Activated T-cell treated with anti-CD3 and anti-CD28 coated beads, Interleukin-2, amount 50 U/mL, for 72 hours (primary cell): Measurements from ENCODE around the gene GPHA2. TPM values are rescaled to one million over a fixed set of nuclear protein-coding genes. Genes with fewer than 3 reads are reported as not detected.
A peak's percentile ranks its signal among the peaks of the same experiment; 100 is the strongest.

Source experiments
- ATAC-seq, 2 donors: fragments of 150-1000 bp; cut with Tn5 transposase; replicated peaks in 1 of 2; 2 replicates each; pipeline ENCODE4 v1.10.0; 2021; ENCODE audit warnings: moderate library complexity in 2 of 2, mild to moderate bottlenecking in 1 of 2
- DNase-seq, 2 donors: peaks; one replicate each; pipeline ENCODE4 v3.0.0; 2021 to 2022; ENCODE audit warnings: mixed read lengths in 1 of 2
- H3K27ac Mint-ChIP-seq: one replicate; pipeline ENCODE4 v1.8.0; 2022; ENCODE audit warnings: mild to moderate bottlenecking, moderate library complexity, mixed read lengths
- H3K27me3 Mint-ChIP-seq: one replicate; pipeline ENCODE4 v1.8.0; 2022; ENCODE audit warnings: low read depth, mixed read lengths
- H3K36me3 Mint-ChIP-seq, 2 donors: one replicate each; pipeline ENCODE4 v1.8.0; 2022; ENCODE audit warnings: mixed read lengths in 2 of 2, mild to moderate bottlenecking in 1 of 2; ENCODE audit not compliant: insufficient read depth in 2 of 2
- H3K4me1 Mint-ChIP-seq: one replicate; pipeline ENCODE4 v1.8.0; 2022; ENCODE audit warnings: low read depth, mixed read lengths
- H3K4me3 Mint-ChIP-seq, 2 donors: one replicate each; pipeline ENCODE4 v1.8.0; 2022; ENCODE audit warnings: mild to moderate bottlenecking in 2 of 2, mixed read lengths in 2 of 2, moderate library complexity in 2 of 2
- H3K9me3 Mint-ChIP-seq, 2 donors: one replicate each; pipeline ENCODE4 v1.8.0; 2022; ENCODE audit warnings: mixed read lengths in 2 of 2
- total RNA-seq, 2 donors: library from RNA; stranded (reverse); gene quantifications; one replicate each; pipeline ENCODE4 v1.2.3, GENCODE V29; 2022

GPHA2 gene
- total RNA-seq, 2 donors from 2014 or later, result 0.58 to 0.81 TPM

DNA sequence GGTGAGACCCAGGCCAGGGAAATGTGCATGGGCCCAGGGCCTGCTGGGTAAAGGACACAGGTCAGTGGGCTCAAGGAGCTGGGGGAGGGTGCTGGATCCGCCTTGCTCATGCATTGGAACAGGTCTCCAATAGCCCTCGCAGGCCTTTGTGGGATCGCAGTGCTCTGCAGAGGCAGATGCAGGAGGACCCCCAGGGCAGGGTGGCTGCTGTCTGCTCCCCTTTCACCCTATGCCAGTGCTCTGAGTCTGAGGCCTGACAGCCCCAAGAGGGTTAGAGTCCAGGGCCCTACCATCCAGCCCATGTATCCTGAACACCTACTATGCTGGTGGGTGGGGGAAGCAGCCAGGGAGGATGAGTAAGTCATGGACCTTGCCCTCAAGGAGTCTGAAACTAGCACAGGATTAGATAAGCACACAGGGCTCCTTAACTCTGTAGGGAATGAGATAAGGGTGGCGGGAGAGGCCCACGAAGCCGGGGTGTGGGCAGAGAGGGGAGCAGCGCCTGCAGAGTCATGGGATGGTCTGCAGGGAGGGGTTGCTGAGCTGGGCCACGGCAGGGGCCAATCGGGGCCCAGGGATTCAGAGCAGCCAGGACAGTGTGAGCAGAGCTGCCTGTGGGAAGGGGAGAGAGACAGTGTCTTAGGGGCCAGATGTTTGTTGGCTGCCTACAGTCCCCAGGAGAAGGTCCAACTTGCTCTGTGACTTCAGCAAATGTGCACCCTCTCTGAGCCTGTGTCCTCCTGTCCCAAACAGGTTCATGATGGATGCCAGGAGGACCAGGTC, 46.8 kb downstream of the GPHA2 start:
- DNase-seq (no peak), ATAC-seq (no peak)
- peaks cover 44% of the 10 kb centered on the region for H3K4me1 Mint-ChIP-seq
- no peak overlapping the region for H3K4me3 Mint-ChIP-seq
- H3K9me3 Mint-ChIP-seq, result no peaks in the 10 kb centered on the region
- H3K36me3 Mint-ChIP-seq, result no peaks in the 10 kb centered on the region
- H3K27me3 Mint-ChIP-seq, result no peaks in the 10 kb centered on the region
- H3K27ac Mint-ChIP-seq, result no peak overlapping the region

DNA sequence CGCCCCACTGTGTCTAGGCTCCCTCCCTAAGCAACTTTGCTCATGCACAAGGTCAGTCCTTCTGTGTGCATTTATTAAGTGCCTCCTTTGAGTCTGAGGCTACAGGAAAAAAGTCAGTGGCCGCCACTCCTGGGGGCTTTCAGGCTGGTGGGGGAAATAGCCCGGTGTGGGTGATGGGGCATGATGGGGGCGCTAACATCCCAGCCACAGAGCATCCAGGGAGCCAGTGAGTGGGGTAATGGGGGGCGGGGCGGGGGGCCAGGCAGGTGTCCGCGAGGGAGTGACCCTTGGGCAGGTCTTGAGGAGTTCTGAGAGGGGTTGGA, 47.3 kb downstream of the GPHA2 start:
- DNase-seq (no peak), ATAC-seq (no peak)
- H3K36me3 Mint-ChIP-seq, result no peaks in the 10 kb centered on the region
- H3K4me1 Mint-ChIP-seq, result peaks cover 49% of the 10 kb centered on the region
- no peak overlapping the region for H3K27ac Mint-ChIP-seq
- H3K4me3 Mint-ChIP-seq, result peak overlapping the region; percentile 78 to 83
- H3K27me3 Mint-ChIP-seq, result no peaks in the 10 kb centered on the region
- no peaks in the 10 kb centered on the region for H3K9me3 Mint-ChIP-seq

DNA sequence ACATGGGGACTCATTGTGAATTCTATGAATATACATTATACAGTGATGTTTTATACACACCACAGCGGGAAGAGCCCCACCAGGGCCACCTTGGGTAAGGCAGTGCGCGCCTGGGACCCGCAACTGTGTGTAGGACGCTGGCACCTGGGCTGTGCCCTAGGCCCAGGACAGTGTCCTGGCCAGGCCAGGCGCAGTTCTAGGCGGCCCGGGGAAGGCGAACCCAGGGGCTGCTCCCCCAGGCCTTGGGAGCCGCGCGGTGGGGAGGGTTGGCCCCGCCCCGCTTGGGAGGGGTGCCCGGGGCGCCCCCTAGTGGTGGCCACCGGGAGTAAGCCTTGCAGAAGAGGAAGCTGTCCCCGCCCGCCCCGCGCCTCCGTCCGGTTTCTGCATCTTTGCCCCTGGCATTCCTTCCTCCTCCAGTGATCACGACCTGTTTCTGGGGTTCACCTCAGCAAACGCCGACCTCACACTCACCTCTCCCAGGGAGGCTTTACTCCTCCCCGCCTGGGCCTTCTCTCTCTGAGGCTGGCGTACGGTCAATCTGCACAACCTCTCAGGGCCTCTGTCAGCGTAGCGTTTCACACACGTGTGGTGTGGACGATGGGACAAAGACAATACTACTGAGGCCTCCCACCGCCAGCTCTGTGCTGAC, 47.8 kb downstream of the GPHA2 start:
- no peaks in the 10 kb centered on the region for H3K36me3 Mint-ChIP-seq
- peak overlapping the region; percentile 78 to 83 for H3K4me3 Mint-ChIP-seq
- no peaks in the 10 kb centered on the region for H3K27me3 Mint-ChIP-seq
- H3K4me1 Mint-ChIP-seq, result peaks cover 54% of the 10 kb centered on the region
- peak overlapping the region; percentile 31 for H3K27ac Mint-ChIP-seq
- DNase-seq (peak; percentile 86 to 94), ATAC-seq (peak; percentile 82 to 84)
- no peaks in the 10 kb centered on the region for H3K9me3 Mint-ChIP-seq

DNA sequence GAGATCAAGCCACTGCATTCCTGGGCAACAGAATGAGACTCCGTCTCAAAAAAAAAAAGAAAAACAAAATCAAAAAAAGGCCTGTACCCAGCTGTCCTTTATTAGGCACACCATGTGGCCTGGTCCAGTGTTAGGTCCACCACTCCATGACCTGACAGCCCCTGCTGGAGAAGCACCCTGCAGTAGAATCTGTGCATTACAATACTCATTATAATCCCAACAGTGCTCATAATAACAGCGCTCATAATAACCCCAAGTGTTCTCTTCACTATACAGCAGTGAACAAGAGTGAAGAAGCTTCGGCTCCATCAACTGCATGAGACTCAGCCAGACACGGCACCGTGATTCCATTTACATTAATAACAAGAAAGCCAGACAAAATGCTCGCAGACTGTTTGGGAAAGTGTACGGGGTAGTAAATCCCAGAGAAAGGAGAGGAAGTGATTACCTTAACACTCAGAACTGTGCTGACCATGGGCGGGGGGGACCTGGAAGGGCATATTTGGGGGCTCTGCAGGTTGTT, 48.4 kb downstream of the GPHA2 start:
- H3K4me1 Mint-ChIP-seq, result peaks cover 56% of the 10 kb centered on the region
- H3K27ac Mint-ChIP-seq, result peak overlapping the region; percentile 51
- ATAC-seq (no peak), DNase-seq (no peak)
- H3K9me3 Mint-ChIP-seq, result no peaks in the 10 kb centered on the region
- peak overlapping the region; percentile 45 to 54 for H3K4me3 Mint-ChIP-seq
- no peaks in the 10 kb centered on the region for H3K27me3 Mint-ChIP-seq
- H3K36me3 Mint-ChIP-seq, result no peaks in the 10 kb centered on the region

DNA sequence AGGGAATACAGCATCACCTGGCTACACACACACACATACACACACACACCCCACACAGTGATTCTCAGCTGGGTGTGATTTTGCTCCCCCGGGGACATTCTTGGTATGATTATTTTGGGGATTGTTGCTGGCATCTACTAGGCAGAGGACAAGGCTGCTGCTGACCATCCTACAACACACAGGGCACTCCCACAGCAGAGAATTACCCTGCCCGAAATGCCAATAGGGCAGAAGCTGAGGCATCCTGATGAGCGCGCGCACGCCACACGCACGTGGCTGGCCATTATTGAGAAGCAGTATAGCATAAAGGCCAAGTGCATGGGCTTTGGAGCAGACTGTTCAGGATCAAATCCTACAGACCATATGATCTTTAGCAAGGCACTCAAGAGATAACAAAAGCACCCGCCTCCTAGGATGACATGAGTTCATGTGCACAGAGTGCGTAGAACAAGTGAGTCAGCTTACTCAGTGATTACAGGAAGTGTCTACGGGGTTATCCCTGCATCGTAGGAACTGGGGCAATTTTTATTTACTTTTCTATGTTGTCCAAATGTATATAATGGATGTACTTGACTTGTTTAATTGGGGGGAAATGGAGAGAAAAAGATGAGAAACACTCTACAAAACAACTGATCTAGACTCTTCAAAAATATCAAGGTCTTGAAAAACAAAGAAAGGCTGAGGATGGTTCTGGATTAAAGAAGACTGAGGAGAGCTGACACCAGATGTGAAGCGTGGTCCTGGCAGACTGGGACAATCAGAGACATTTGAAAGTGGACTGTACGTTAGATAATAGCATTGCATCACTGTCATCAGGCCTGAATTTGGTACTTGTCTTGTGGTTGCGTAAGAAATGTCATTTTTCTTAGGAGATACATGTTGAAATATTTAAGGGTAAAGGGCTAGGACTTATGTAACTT, 50.1 kb downstream of the GPHA2 start:
- peak; percentile 54 to 59 for DNase-seq
- Mint-ChIP-seq H3K4me3 (peak overlapping the region; percentile 60 to 95), H3K36me3 (no peaks in the 10 kb centered on the region), H3K4me1 (peaks cover 73% of the 10 kb centered on the region), H3K27me3 (no peaks in the 10 kb centered on the region), H3K27ac (peak overlapping the region; percentile 98), H3K9me3 (no peaks in the 10 kb centered on the region)
- peak; percentile 81 to 83 for ATAC-seq

Other genes starting within 250 kb of the GPHA2 start
- under 1 TPM; 0.37 to 0.55 TPM for gene NRXN2, start 212.7 kb downstream of the GPHA2 start, total RNA-seq
- gene RASGRP2, start 191.8 kb downstream of the GPHA2 start, total RNA-seq, result 10 to 100 TPM; 18.8 to 27.9 TPM
- gene PYGM, start 175.9 kb downstream of the GPHA2 start, total RNA-seq, result 1 to 10 TPM; 4.0 to 4.5 TPM
- gene SF1, start 157.4 kb downstream of the GPHA2 start, total RNA-seq, result 100 to 1,000 TPM; 332 to 337 TPM
- 10 to 100 TPM; 74.7 to 84.5 TPM for gene MAP4K2, start 132.7 kb downstream of the GPHA2 start, total RNA-seq
- 10 to 100 TPM; 33.8 to 36.3 TPM for gene MEN1, start 125.3 kb downstream of the GPHA2 start, total RNA-seq
- 1 to 10 TPM; 1.1 to 1.5 TPM for gene CDC42BPG, start 91.2 kb downstream of the GPHA2 start, total RNA-seq
- gene EHD1, start 57.3 kb downstream of the GPHA2 start, total RNA-seq, result 100 to 1,000 TPM; 136 to 159 TPM
- gene ATG2A, start 18.7 kb downstream of the GPHA2 start, total RNA-seq, result 10 to 100 TPM; 20.9 to 27.0 TPM
- 10 to 100 TPM; 15.0 to 24.0 TPM for gene PPP2R5B, start 11.2 kb downstream of the GPHA2 start, total RNA-seq
- 1 to 10 TPM; 1.7 to 2.7 TPM for gene MAJIN, start 36.2 kb upstream of the GPHA2 start, total RNA-seq
- under 1 TPM; 0.31 to 0.39 TPM for gene BATF2, start 61.1 kb upstream of the GPHA2 start, total RNA-seq
- 100 to 1,000 TPM in 1 of 2 donors, 10 to 100 TPM in 1; 96.0 to 101 TPM for gene ARL2, start 78.3 kb upstream of the GPHA2 start, total RNA-seq
- 10 to 100 TPM; 31.5 to 38.7 TPM for gene SNX15, start 91.5 kb upstream of the GPHA2 start, total RNA-seq
- 10 to 100 TPM; 18.1 to 21.6 TPM for gene SAC3D1, start 105.3 kb upstream of the GPHA2 start, total RNA-seq
- 10 to 100 TPM; 25.0 to 31.6 TPM for gene NAALADL1, start 122.7 kb upstream of the GPHA2 start, total RNA-seq
- gene CDCA5, start 148.1 kb upstream of the GPHA2 start, total RNA-seq, result 100 to 1,000 TPM; 139 to 174 TPM
- 10 to 100 TPM; 44.2 to 46.5 TPM for gene ZFPL1, start 148.3 kb upstream of the GPHA2 start, total RNA-seq
- 100 to 1,000 TPM; 118 to 119 TPM for gene VPS51, start 160.3 kb upstream of the GPHA2 start, total RNA-seq
- gene TM7SF2, start 176.0 kb upstream of the GPHA2 start, total RNA-seq, result 10 to 100 TPM; 22.8 to 26.8 TPM
- gene ZNHIT2, start 181.8 kb upstream of the GPHA2 start, total RNA-seq, result 10 to 100 TPM in 1 of 2 donors, 1 to 10 TPM in 1; 9.9 to 10.4 TPM
- gene FAU, start 186.2 kb upstream of the GPHA2 start, total RNA-seq, result 1,000 to 10,000 TPM; 1,144 to 1,164 TPM
- gene MRPL49, start 186.4 kb upstream of the GPHA2 start, total RNA-seq, result 10 to 100 TPM; 73.6 to 89.8 TPM
- gene SYVN1, start 198.6 kb upstream of the GPHA2 start, total RNA-seq, result 10 to 100 TPM; 45.8 to 53.1 TPM
- gene SPDYC, start 234.3 kb upstream of the GPHA2 start, total RNA-seq, result not detected
- gene CAPN1, start 246.0 kb upstream of the GPHA2 start, total RNA-seq, result 100 to 1,000 TPM in 1 of 2 donors, 10 to 100 TPM in 1; 99.1 to 114 TPM